HG03558 (cell line): ENCODE results near the gene PSMF1.
"Not testable (repeated sequence)": the region's sequence is repeated elsewhere in the genome, so short reads cannot be mapped to it uniquely, and the experiment has no call there.

Source experiments
- ATAC-seq: cut with Tn5 transposase; IDR thresholded peaks from one replicate; pipeline ENCODE4 v1.9.1; 2021; ENCODE audit warnings: moderate number of reproducible peaks; ENCODE audit not compliant: unreplicated experiment; ENCODE audit errors: extremely low read depth

PSMF1 gene

DNA sequence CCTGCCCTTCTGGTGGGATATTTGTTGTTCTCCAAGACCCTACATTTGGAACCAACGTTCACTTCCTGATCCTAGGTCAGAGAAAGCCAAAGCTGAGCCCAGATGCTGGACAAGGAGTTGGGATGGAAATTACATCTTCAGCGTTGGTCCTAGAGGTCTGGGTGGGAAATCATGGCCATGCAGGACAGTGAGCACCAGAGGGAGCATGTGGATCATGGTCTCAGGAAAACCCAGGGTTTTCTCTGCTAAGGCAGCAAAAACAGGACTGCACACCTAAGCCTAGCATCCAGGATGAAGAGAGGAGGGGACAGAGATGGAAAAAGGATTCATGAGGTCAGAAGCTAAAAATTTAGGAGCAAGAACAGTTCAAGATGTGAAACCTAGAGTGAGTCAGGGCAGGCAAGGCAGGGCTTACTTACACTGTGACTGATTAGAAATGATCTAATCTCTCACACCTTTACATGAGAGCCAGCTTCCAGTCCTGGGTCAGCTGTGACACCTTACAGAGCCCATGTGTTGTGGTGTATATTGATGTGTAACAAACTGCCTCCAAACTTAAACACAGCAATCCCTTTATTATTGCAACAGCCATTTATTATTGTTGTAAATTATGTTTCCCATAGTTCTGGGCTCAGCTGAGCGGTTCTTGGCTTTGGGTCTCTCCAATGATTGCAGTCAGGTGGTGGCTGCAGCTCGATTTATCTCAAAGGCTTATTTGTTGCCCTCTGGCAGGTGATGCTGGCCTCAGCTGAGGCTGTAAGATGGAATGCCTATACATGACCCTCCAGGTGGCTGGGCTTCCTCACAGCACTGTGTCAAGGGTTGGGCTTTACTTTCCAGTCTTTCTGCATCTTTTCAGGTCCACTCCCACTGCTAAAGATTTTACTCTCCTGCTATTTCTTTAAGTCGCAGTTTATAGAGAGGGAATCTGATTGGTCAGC lies 91.3 kb downstream of the PSMF1 start:
- ATAC-seq = no peak

DNA sequence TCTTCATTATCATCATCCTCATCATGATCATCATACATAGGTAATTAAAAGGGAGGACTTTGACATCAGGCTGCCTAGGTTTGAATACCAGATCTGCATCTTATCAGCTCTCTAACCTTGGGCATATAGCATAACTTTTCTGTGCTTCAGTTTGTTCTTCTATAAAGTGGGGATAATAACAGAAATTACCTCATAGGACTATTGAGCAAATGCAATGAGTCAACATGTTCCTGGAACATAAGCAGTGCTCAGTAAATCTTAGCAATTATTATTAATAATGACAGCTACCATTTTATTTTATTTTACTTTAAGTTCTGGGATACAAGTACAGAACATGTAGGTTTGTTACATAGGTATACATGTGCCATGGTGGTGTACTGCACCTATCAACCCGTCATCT lies 92.1 kb downstream of the PSMF1 start:
- ATAC-seq = no peak

DNA sequence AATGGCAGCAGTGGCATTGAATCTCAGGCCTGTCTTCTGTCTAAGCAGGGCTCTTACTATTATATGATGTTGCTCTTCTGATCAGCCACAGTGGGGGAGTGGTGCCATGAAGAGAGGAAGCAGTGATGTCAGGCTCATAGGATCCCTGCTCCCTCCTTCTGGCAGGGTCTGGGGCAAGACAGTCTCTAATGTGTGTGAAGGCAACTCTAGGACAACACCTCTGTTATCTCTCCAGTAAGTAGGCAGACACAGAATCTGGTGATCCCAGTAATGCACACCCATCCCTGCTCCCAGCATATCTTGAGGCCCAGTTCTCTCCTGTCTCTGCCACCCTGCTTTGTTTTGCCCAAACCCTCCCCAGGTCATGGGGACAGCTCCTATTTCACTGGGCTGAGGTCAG lies 93.6 kb downstream of the PSMF1 start:
- ATAC-seq = no peak

DNA sequence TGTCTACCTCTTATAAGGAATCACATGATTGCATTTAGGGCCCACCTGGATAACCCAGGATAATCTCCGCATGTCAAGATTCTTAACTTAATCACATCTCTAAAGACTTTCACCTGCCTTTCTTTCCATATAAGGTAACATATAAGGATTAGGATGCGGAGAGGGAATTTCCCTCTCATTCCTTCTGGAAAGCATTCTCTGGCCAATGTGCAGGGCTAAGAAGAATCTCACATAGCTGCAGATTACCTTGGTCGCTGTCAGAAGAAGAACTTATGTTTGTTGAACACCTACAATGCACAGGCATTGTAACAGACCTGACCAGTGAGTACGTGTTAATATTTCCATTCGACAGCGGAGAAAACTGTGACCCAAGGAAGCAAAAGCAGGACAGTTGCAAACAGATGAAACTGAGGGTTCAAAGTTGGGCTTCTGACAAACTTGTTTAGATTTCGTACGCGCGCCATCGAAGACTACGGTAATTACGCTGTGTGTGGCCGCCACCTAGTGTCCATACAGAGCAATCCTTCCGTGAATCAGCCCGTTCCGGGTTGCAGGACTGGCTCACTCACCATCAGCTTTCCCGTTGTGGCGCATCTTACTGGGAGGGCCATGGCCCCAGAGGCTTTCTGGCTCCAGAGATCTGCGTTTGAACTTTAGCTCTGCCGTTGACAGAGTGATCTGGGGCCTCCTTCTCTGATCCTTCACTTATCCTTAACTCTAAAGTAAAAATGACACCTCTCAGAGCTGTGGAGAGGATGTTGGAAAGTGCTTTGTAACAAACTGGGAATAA lies 94.4 kb downstream of the PSMF1 start:
- ATAC-seq = no peak

DNA sequence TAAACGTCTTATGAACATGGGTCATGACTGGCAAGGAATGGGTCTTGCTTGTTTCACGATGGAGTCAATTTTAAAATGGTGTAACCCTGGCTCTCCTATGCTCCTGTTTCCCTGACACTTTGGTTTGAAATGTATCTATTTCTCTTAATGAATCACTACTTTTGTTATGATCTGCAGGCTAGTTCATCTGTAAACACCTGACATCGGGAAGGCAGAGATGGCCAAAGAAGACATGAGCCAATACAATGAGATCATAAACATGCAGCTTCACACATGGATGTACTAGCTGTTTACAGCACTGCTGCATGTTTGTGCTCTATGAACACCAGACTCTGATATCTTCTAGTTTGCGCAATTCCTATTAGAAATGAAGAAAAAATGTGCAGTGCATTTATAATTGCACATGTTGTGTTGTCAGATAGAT lies 96.4 kb downstream of the PSMF1 start:
- no peak for ATAC-seq

DNA sequence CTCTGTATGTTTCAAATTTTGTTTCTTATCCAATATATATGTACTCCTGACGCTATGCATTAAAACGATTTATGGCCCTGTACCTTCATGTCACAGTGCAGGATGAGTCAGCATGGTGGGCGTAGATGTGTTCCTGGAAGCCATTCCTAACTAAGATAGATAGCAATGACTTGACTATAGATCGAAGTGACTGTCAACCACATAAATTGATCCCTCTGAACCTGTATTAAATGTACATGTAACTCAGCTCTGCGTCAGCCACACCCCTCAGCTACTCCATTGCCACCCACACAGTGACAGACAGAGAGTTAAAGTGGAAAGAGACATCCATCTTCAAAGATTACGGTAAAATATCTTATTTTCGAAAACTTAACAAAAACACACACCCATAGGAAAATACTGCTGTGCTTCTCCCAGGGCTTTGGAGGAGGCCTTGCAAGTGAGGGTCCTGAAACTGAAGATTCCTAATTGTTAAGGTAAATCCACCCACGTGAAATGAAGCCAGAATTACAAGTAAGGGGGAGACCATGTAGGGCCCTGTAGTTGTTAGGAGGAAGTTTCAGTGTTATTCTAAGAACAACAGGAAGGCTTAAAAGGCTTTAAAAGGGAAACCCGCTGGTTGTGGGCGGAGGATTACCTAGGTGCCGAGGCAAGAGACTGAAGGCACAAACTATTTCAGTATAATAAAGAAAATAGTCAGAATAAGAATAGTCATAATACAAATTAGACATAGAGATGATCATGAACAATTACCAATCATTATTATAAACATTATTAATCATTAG lies 97.2 kb downstream of the PSMF1 start:
- no peak for ATAC-seq

DNA sequence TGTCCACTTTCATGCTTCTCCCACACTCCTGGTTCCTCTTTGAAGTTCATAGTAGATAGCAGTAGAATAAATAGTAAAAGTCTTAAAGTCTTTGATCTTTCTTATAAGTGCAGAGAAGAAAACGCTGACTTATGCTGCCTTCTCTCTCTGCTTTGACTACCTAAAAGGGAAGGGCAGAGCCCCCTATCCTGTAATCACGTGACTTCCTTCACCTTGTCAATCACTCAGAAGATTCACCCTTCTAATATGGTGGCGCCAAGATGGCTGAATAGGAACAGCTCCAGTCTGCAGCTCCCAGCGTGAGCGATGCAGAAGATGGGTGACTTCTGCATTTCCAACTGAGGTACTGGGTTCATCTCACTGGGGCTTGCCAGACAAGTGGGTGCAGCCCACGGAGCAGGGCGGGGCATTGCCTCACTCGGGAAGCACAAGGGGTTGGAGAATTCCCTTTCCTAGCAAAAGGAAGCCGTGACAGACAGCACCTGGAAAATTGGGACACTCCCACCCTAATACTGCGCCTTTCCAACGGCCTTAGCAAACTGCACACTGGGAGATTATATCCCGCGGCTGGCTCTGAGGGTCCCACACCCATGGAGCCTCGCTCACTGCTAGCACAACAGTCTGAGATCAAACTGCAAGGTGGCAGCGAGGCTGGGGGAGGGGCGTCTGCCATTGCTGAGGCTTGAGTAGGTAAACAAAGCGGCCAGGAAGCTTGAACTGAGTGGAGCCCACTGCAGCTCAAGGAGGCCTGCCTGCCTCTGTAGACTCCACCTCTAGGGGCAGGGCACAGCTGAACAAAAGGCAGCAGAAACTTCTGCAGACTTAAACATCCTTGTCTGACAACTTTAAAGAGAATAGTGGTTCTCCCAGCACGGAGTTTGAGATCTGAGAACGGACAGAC lies 98.4 kb downstream of the PSMF1 start:
- ATAC-seq = not testable (repeated sequence)
